HG02763 (cell line): Measurements from ENCODE around the gene FOXP1.

Experiments used
- ATAC-seq: cut with Tn5 transposase; IDR thresholded peaks from one replicate; pipeline ENCODE4 v1.9.1; 2021; ENCODE audit warnings: mild to moderate bottlenecking, moderate library complexity; ENCODE audit not compliant: unreplicated experiment

Gene FOXP1

GRCh38 chr3:71433631-71434030 is 149.9 kb downstream of the FOXP1 start:
- no peak for ATAC-seq

- no peak for ATAC-seq
These were observed 151.2 kb downstream of the FOXP1 start for GRCh38 chr3:71432044-71432975.

- no peak for ATAC-seq
These were observed 152.5 kb downstream of the FOXP1 start for GRCh38 chr3:71430941-71431552.

- ATAC-seq, result no peak
These were observed 153.9 kb downstream of the FOXP1 start for GRCh38 chr3:71429597-71429988.

- ATAC-seq, result no peak
These were observed 154.5 kb downstream of the FOXP1 start for GRCh38 chr3:71428841-71429596.

- ATAC-seq, result no peak
These were observed 157.9 kb downstream of the FOXP1 start for GRCh38 chr3:71425491-71426071.

GRCh38 chr3:71423151-71423906 is 160.2 kb downstream of the FOXP1 start:
- ATAC-seq, result no peak

- ATAC-seq, result peak; percentile 89
These were observed 161.5 kb downstream of the FOXP1 start for GRCh38 chr3:71421820-71422566.

- ATAC-seq, result peak; percentile 59
These were observed 162.1 kb downstream of the FOXP1 start for GRCh38 chr3:71421475-71421819.

GRCh38 chr3:71419369-71419768 is 164.2 kb downstream of the FOXP1 start:
- no peak for ATAC-seq

- ATAC-seq, result no peak
These were observed 165.7 kb downstream of the FOXP1 start for GRCh38 chr3:71417791-71418190.

- ATAC-seq, result no peak
These were observed 166.7 kb downstream of the FOXP1 start for GRCh38 chr3:71416876-71417275.

- ATAC-seq, result no peak
These were observed 167.8 kb downstream of the FOXP1 start for GRCh38 chr3:71415681-71416122.

GRCh38 chr3:71414189-71414927 is 169.2 kb downstream of the FOXP1 start:
- ATAC-seq, result no peak

GRCh38 chr3:71413572-71413971 is 170.0 kb downstream of the FOXP1 start:
- ATAC-seq, result no peak

GRCh38 chr3:71409352-71409751 is 174.2 kb downstream of the FOXP1 start:
- ATAC-seq, result no peak

GRCh38 chr3:71408903-71409302 is 174.6 kb downstream of the FOXP1 start:
- ATAC-seq, result no peak

GRCh38 chr3:71407823-71408222 is 175.7 kb downstream of the FOXP1 start:
- no peak for ATAC-seq
